ENCODE measurements around the gene LRRC26. TPM values are rescaled to one million over a fixed set of nuclear protein-coding genes. Genes with fewer than 3 reads are reported as not detected.

LRRC26 gene
- total and polyA plus RNA-seq, 2 of the 13 experiments (the other 11 are each of a cell fraction or from before 2014, with no cell fraction given): not detected

- TF ChIP-seq LCORL (IDR thresholded peaks at IDR 0.05) (no peak), LCORL (CRISPR knock-in tag; IDR thresholded peaks at IDR 0.05) (0 out of 2 replicates have a peak, but pooled peaks have one; percentile 23), ZFY (CRISPR knock-in tag; IDR thresholded peaks at IDR 0.05) (peak; percentile 94), FOXA3 (CRISPR knock-in tag; IDR thresholded peaks at IDR 0.05) (peak; percentile 48; the same call in 1 of the 2 replicates), ERF (CRISPR knock-in tag; IDR thresholded peaks at IDR 0.05) (peak; percentile 89; the same call in 1 of the 2 replicates), ZNF740 (CRISPR knock-in tag; IDR thresholded peaks at IDR 0.05) (no peak; the same call in 1 of the 2 replicates), TMF1 (CRISPR knock-in tag; IDR thresholded peaks at IDR 0.05; ENCODE audit: low read depth) (peak; percentile 46; the same call in 1 of the 2 replicates), MLXIP (CRISPR knock-in tag; IDR thresholded peaks at IDR 0.05; ENCODE audit: borderline replicate concordance) (no peak), STAT6 (CRISPR knock-in tag; IDR thresholded peaks at IDR 0.05; ENCODE audit: borderline replicate concordance) (no peak), ZGPAT (CRISPR knock-in tag; IDR thresholded peaks at IDR 0.05) (peak; percentile 80), DRAP1 (CRISPR knock-in tag; IDR thresholded peaks at IDR 0.05) (0 out of 2 replicates have a peak, but pooled peaks have one; percentile 26), ZNF383 (CRISPR knock-in tag; IDR thresholded peaks at IDR 0.05; ENCODE audit: borderline replicate concordance) (no peak), ZSCAN5A (CRISPR knock-in tag; IDR thresholded peaks at IDR 0.05; ENCODE audit: borderline replicate concordance) (no peak), POLR2A (IDR thresholded peaks at IDR 0.05; ENCODE audit: insufficient read depth in 1 of 2, low read depth in 2 of 2, low read length in 2 of 2) (peak in 1 of 2 experiments; percentile 72; a peak in 2 of 4 replicates), NR0B2 (CRISPR knock-in tag; IDR thresholded peaks at IDR 0.05) (peak; percentile 42; the same call in 1 of the 2 replicates), STAG1 (CRISPR knock-in tag; IDR thresholded peaks at IDR 0.05) (no peak), SNAPC5 (CRISPR knock-in tag; IDR thresholded peaks at IDR 0.05; ENCODE audit: borderline replicate concordance) (no peak), ZNF235 (CRISPR knock-in tag; IDR thresholded peaks at IDR 0.05; ENCODE audit: borderline replicate concordance) (peak; percentile 70; the same call in 1 of the 2 replicates)
Observed at GRCh38 chr9:137205126-137206069, 35.5 kb upstream of the LRRC26 start, which contains the start of the genes NDOR1 and TMEM203 (continued).

Data from HepG2 (cell line).